Frontal cortex (tissue), 4 donors: Measurements from ENCODE around the gene F8. TPM values are rescaled to one million over a fixed set of nuclear protein-coding genes. Genes with fewer than 3 reads are reported as not detected.
"Not testable (repeated sequence)": the region's sequence is repeated elsewhere in the genome, so short reads cannot be mapped to it uniquely, and the experiment has no call there.

Experiments
- DNase-seq, 2 donors: peaks; one replicate each; pipeline ENCODE4 v3.0.0; 2012; ENCODE audit warnings: low spot score in 2 of 2
- FAIRE-seq: peaks from 2 replicates; lab custom pipeline; 2012; peaks lifted over from hg19 to GRCh38; lab: Jason Lieb, UNC
- total RNA-seq: library from RNA; depleted of rRNA; stranded (reverse); fragments of >200 nt; gene quantifications from one replicate; pipeline ENCODE4 v1.2.3, GENCODE V29; 2014
- donor health status: control.
- donor health status: control.
- donor health status: control.

F8 gene
- total RNA-seq, 1 donor from 2014 or later: 6.1 TPM

GRCh38 chrX:154892296-154892695 lies 130.2 kb downstream of the F8 start:
- no peak for FAIRE-seq
- DNase-seq: no peak

- no peak for DNase-seq
- FAIRE-seq: no peak
Measured at GRCh38 chrX:154890990-154891639, 131.4 kb downstream of the F8 start.

- not testable (repeated sequence) for DNase-seq, FAIRE-seq
Measured at GRCh38 chrX:154886789-154887221, 135.7 kb downstream of the F8 start.

GRCh38 chrX:154886069-154886788 lies 136.3 kb downstream of the F8 start, which contains the start of gene F8A1:
F8A1 (plus strand) TSS chrX:154886355; CDS start chrX:154886375, 20 bp downstream.
- not testable (repeated sequence) for DNase-seq, FAIRE-seq

- not testable (repeated sequence) for FAIRE-seq, DNase-seq
Measured at GRCh38 chrX:154885549-154885948, 137.0 kb downstream of the F8 start.

- FAIRE-seq, DNase-seq: not testable (repeated sequence)
Measured at GRCh38 chrX:154885057-154885456, 137.5 kb downstream of the F8 start.

GRCh38 chrX:154884069-154884468 lies 138.5 kb downstream of the F8 start:
- DNase-seq, FAIRE-seq: not testable (repeated sequence)

- DNase-seq (no peak), FAIRE-seq (no peak)
Measured at GRCh38 chrX:154873329-154873728, 149.2 kb downstream of the F8 start.

GRCh38 chrX:154868522-154868921 lies 154.0 kb downstream of the F8 start:
- not testable (repeated sequence) for FAIRE-seq

GRCh38 chrX:154855256-154855655 lies 167.3 kb downstream of the F8 start:
- no peak for DNase-seq
- FAIRE-seq: no peak

More at GRCh38 chrX:154868522-154868921, 154.0 kb downstream of the F8 start:
- DNase-seq: not testable (repeated sequence)

GRCh38 chrX:154850957-154851611 lies 171.4 kb downstream of the F8 start:
- no peak for FAIRE-seq

GRCh38 chrX:154840856-154841255 lies 181.7 kb downstream of the F8 start:
- peak in 1 of 2 donors; percentile 11 for DNase-seq

More at GRCh38 chrX:154850957-154851611, 171.4 kb downstream of the F8 start:
- DNase-seq: no peak

GRCh38 chrX:154836163-154836562 lies 186.4 kb downstream of the F8 start:
- FAIRE-seq (no peak), DNase-seq (no peak)

More at GRCh38 chrX:154840856-154841255, 181.7 kb downstream of the F8 start:
- peak; percentile 34 for FAIRE-seq

- no peak for DNase-seq
- FAIRE-seq: no peak
Measured at GRCh38 chrX:154834562-154834961, 188.0 kb downstream of the F8 start, which contains the start of gene SMIM9. SMIM9 (minus strand) TSS chrX:154834662; CDS start chrX:154830856, 3,806 bp downstream.

GRCh38 chrX:154833746-154834274 lies 188.7 kb downstream of the F8 start:
- FAIRE-seq (no peak), DNase-seq (no peak)

GRCh38 chrX:154829926-154830442 lies 192.5 kb downstream of the F8 start:
- FAIRE-seq (no peak), DNase-seq (no peak)

- no peak for FAIRE-seq
Measured at GRCh38 chrX:154829134-154829533, 193.4 kb downstream of the F8 start.

GRCh38 chrX:154828016-154828408 lies 194.5 kb downstream of the F8 start:
- no peak for DNase-seq
- no peak for FAIRE-seq

More at GRCh38 chrX:154829134-154829533, 193.4 kb downstream of the F8 start:
- no peak for DNase-seq

- no peak for FAIRE-seq
- DNase-seq: no peak
Measured at GRCh38 chrX:154827194-154828015, 195.1 kb downstream of the F8 start.
